Iris pigment epithelial cell (primary cell): ENCODE results near the gene NCOR1.

Experiments
- DNase-seq: peaks from one replicate; pipeline ENCODE4 v3.0.0-alpha.2; 2011; ENCODE audit warnings: low read depth

Gene NCOR1

DNA sequence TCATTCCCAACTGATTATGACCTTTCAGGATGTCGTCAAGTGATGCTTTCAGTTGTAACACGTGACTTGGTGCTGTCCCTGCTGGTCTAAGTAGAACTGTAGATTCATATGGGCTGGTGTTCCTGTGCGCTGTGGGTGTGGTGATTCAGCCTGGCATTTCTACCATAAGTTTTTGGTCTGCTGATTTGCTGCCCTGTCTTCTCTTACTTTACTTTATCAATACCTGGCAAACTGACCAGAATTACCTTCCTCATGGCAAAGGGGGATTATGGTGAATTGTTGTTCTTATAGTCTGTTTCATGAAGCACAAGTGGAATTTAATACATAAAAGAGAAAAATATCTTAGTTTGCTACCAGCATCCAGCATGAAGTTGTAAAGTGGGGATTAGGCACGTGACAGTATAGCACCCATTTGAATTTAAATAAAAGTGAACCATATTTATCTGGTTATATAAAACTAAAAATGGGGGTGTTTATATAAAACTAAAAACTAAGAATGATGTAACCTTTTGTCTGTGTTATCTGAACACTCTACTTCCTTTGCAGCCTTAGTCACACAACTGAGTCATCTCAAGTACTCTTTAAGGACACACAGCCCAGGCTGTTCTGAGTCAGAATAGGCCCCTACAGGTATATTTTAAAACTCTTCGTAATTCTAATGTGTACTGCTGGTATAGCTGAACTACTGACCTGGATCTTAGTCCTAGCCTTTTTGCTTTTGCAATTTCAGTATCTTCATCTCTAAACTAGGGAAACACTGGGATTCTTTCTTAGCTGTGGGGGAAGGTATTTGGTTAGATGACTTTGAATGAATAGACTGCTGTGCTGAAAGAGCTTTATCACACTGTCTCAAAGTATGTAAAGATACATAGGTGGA, 187.4 kb downstream of the NCOR1 start:
- DNase-seq = peak; percentile 96

- no peak for DNase-seq
Measured at GRCh38 chr17:16026895-16027294, 188.4 kb downstream of the NCOR1 start.

- DNase-seq = no peak
Measured at GRCh38 chr17:16025202-16025601, 190.1 kb downstream of the NCOR1 start.

DNA sequence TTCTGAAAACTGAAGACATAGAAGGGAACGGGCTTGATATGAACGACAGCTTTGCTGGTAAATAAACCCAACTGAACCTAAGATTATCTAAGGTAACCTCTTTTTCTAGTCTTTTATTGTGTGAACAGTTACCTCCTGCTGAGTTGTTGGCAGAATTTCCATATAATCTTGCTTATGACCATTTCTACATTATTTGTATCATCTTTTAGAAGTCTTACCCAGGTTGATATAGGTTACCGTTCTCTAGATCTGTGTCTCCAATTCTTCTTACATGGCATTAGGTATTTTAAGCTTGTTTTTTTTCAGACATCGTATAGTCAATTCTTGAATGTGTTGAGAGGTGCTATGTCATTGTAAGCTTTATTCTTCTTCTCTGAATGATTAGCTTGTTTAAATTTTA, 191.5 kb downstream of the NCOR1 start:
- DNase-seq = no peak

DNA sequence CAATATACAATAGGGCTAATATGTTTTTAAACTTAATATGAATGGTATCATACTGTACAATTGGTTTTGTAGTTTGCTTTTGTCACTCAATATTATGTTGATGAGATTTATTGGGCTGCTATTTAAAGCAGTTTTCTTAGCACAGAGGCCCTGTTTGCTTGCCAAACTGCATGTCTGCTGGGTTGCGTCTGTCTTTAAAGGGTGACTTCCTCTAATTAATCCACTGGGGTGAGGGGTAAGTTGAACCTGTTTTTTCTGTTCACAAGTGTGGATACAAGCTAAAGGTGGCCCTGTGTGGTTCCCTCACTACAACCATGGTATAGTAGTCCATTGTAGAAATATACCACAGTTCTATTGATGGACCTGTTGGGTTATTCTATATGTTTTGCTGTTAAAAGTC, 196.0 kb downstream of the NCOR1 start:
- no peak for DNase-seq

- DNase-seq = peak; percentile 85
Measured at GRCh38 chr17:16013943-16014407, 201.4 kb downstream of the NCOR1 start.

DNA sequence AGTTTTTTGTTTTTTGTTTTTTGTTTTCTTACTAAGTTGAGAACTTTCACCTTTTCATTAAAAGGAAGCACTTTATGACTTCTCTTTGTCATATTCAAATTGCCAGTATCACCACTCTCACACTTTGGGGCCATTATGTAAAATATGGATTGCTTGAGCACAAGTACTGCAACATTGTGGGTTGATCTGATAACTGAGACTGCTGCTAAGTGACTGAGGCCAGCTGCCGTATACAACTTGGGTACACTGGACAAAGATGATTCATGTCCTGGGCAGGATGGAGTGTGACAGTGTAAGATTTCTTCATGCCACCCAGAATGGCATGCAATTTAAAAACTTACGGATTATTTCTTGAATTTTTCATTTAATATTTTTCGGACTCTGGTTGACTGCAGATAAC, 207.9 kb downstream of the NCOR1 start:
- DNase-seq = no peak

DNA sequence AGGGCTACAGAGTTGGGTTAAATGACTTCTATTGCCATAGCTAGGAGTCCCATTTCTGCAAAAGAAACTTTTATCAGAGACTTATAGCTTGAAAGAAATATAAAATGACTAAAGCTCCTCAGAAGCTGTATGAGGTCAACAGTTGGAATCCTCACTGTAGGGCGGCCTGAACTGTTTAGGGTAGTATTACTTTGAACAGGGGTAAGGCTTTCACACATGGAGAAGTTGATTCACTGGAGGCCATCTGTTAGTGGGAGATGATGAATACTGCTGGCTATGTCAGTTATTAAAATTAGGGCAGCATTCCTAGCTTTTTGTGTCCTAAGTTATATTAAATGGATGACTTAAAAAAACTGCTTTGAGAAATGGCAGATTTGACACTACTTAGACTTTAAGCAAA, 209.7 kb downstream of the NCOR1 start:
- no peak for DNase-seq

GRCh38 chr17:16003841-16004240, 211.5 kb downstream of the NCOR1 start:
- DNase-seq = no peak

GRCh38 chr17:16002708-16003260, 212.6 kb downstream of the NCOR1 start:
- no peak for DNase-seq

DNA sequence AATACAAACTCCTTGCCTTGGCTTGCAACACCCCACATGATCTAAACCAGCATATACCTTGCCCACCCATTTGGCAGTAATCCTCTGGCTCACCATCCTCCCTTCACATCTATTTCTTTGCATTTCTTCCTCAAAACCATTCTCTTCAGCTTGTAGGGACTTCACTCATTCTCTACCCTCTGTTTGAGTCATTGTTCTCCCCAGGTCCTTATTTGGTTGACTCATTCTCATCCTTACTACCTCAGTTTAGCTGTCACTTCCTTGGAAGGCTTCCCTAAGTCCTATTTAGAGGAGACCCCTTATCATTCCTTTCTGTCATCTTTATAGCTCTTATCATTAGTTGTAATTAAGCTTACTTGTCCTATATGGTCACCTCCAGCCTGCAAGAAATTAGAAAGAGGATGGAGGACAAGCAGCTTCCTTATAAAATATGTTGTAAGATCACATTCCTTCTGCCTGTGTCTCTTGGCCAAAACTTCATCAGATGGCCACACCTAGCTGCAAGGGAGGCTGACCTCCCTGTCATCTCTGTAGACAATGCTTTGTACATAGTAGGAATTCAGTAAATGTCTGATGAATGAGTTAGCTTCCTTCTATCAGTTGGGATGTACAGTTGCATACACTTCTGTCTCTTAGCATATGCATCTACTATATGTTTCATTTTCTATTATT, 214.0 kb downstream of the NCOR1 start:
- no peak for DNase-seq

GRCh38 chr17:15999974-16000827, 215.1 kb downstream of the NCOR1 start:
- DNase-seq = peak; percentile 32

DNA sequence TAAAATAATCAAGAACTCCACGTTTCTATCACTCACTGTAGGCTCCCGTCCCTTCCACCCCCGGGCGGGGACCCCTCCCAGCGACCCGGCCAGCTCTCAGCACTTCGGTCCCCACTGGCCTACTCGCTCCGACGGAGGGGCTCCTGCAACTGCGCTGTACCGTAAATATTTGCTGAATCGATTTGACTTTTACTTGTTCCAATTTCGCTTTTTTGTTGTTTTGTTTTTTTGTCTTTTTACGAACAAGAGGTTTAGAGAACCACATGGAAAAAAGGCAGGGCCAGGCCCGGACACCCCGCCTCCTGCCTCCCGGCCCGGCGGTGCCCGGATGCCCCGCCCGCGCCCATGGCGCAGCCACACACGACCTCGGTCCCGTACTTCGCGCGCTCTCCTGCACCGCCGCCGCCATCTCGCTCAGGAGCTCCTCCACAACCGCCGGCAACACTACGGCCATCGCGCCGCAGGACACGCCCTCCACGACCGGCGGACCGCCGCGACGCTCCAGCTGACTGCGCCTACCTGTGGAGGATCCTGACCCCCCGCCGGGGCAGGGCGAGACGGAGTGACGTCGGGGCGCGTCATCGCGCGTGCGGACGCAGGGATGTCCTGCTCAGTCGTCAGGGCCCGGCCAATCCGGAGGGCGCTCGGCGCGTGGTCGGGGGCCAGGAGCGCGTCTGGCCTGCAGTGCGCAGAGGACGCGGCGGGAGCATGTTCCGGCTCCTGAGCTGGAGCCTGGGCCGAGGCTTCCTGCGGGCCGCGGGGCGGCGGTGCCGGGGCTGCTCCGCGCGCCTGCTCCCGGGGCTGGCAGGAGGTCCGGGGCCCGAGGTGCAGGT, 216.0 kb downstream of the NCOR1 start, which contains the start of the genes TTC19 and ZSWIM7:
TSS of gene TTC19 (plus strand) at position 684 of the 833 bp plus-strand sequence. CDS start at position 709, 25 bp downstream.
TSS of gene ZSWIM7 (minus strand) at position 564 of the 833 bp plus-strand sequence. CDS start at position 454, 110 bp downstream.
- peak; percentile 96 for DNase-seq

GRCh38 chr17:15998031-15998562, 217.2 kb downstream of the NCOR1 start:
- DNase-seq = no peak

- DNase-seq = no peak
Measured at GRCh38 chr17:15996322-15996721, 219.0 kb downstream of the NCOR1 start.

DNA sequence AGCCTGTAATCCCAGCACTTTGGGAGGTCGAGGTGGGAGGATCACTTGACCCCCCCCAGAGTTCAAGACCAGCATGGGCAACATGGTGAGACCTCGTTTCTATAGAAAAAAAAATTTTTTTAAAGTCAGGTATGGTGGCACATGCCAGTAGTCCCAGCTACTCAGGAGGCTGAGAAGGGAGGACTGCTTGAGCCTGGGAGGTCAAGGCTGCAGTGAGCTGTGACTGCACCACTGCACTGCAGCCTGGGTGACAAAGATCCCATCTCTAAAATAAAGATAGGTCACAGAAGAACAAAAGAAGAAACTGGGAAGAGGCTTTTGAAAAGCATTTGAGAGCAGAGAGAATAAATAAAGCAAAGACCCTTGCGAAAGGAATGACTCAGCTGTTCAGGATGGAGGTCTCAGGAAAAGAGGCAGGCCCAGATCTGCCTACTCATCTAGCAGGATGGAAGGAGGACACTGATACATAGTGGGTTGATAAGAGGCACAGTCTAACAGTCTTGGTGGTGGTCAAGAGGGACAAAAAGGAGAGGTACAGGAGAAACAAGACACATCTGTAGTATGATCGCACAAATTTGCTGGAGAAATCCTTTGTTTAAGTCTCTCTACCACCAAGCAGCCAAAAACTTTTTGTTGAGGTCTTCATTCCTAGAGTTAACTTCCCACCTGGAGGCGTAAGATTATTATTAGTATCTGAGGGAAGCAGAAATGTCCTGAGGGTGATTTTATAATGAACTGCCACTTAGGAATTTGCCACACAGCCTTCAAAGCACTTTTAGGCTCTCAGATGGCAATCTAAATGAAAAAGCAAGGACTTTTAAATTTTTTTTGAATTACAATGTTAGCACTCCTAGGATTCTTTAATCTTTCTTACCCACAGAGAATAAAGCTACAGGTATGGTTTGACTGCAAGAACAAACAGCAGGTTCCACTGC, 233.4 kb downstream of the NCOR1 start:
- peak; percentile 85 for DNase-seq

DNA sequence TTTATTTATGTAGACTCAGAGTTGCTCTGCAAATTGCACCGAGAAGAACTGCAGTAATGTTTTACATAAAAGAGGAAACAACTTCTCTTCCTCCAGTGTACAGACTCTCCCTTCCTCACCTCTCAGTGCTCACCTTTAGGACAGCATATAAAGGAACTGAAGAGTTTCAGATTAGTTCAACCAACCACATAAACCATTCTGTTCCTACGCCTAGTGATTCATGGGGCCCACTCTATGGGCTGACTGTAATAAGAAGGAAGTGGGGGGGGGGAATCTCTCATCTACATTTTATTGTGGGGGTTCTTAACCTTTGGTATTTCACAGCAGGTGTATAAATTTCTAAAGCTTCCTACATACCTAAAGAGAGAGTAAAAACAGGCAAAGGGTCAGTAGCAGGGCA, 234.1 kb downstream of the NCOR1 start:
- DNase-seq = peak; percentile 52
